DMS114 treated with DMSO at 0.1 percent for 48 hours (cell line): ENCODE measurements around the gene PTK6.
A peak's percentile ranks its signal among the peaks of the same experiment; 100 is the strongest.
"Not testable (repeated sequence)": the region's sequence is repeated elsewhere in the genome, so short reads cannot be mapped to it uniquely, and the experiment has no call there.

ENCODE experiments used
- DNase-seq: peaks from one replicate; lab custom pipeline; 2025; ENCODE audit not compliant: unreplicated experiment; lab: John Stamatoyannopoulos, UW

Gene PTK6

GRCh38 chr20:63536997-63537524, at the start of gene PTK6:
TSS of gene PTK6 (minus strand) at chr20:63537376. CDS start at chr20:63537314, 62 bp downstream.
- DNase-seq = no peak

- no peak for DNase-seq
These were observed 49.6 kb upstream of the PTK6 start for GRCh38 chr20:63586797-63587196.

GRCh38 chr20:63585616-63586565, 48.7 kb upstream of the PTK6 start:
- no peak for DNase-seq

- no peak for DNase-seq
These were observed 45.3 kb upstream of the PTK6 start for GRCh38 chr20:63582382-63583063.

GRCh38 chr20:63580796-63581461, 43.8 kb upstream of the PTK6 start:
- DNase-seq = no peak

- DNase-seq = no peak
These were observed 42.0 kb upstream of the PTK6 start for GRCh38 chr20:63579017-63579694.

GRCh38 chr20:63578224-63579016, 41.2 kb upstream of the PTK6 start:
- no peak for DNase-seq

- no peak for DNase-seq
These were observed 40.2 kb upstream of the PTK6 start for GRCh38 chr20:63577317-63577894.

GRCh38 chr20:63576311-63576710, 39.1 kb upstream of the PTK6 start:
- no peak for DNase-seq

GRCh38 chr20:63574829-63575743, 37.9 kb upstream of the PTK6 start:
- DNase-seq = no peak

- peak; percentile 27 for DNase-seq
These were observed 37.1 kb upstream of the PTK6 start, which contains the start of gene HELZ2 for GRCh38 chr20:63574156-63574828. TSS of gene HELZ2 (minus strand) at chr20:63574239. CDS start at chr20:63572385, 1,854 bp downstream.

- DNase-seq = no peak
These were observed 36.5 kb upstream of the PTK6 start for GRCh38 chr20:63573647-63574131.

GRCh38 chr20:63572788-63573646, 35.8 kb upstream of the PTK6 start:
- DNase-seq = no peak

- no peak for DNase-seq
These were observed 35.1 kb upstream of the PTK6 start for GRCh38 chr20:63572071-63572787.

- not testable (repeated sequence) for DNase-seq
These were observed 33.9 kb upstream of the PTK6 start for GRCh38 chr20:63571087-63571478.
